SKM-1 (cell line): ENCODE results near the gene MAGEA9B.
A peak's percentile ranks its signal among the peaks of the same experiment; 100 is the strongest.
"Not testable (repeated sequence)": the region's sequence is repeated elsewhere in the genome, so short reads cannot be mapped to it uniquely, and the experiment has no call there.

Experiments used
- DNase-seq: peaks from one replicate; lab custom pipeline; 2025; ENCODE audit not compliant: unreplicated experiment; lab: John Stamatoyannopoulos, UW

The MAGEA9B gene

DNA sequence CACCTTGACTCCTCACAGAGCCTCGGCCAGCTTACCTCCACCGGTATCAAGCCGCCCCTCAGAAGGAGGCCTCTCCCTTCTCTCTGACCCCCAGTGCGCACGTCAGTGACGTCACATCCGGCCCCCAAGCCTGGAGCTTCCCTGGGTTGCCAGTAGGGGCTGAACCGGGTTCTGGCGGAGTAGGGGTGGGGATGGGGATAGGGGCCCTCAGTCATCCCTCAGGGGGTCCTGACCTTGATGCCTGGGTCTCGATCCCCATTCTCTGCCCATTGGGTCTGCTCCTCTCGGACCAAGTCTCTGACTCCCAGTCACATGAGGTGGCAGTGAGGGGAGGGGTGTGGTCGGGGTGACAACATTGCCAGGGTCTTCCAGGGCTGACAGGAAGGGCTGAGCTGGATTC, at the start of gene MAGEA9B:
MAGEA9B (minus strand) TSS at position 101 of the 400 bp plus-strand sequence. CDS start 4,280 bp downstream, outside the sequence.
- DNase-seq: not testable (repeated sequence)

- DNase-seq: no peak
These were observed 46.3 kb upstream of the MAGEA9B start for GRCh38 chrX:149633511-149633910.

DNA sequence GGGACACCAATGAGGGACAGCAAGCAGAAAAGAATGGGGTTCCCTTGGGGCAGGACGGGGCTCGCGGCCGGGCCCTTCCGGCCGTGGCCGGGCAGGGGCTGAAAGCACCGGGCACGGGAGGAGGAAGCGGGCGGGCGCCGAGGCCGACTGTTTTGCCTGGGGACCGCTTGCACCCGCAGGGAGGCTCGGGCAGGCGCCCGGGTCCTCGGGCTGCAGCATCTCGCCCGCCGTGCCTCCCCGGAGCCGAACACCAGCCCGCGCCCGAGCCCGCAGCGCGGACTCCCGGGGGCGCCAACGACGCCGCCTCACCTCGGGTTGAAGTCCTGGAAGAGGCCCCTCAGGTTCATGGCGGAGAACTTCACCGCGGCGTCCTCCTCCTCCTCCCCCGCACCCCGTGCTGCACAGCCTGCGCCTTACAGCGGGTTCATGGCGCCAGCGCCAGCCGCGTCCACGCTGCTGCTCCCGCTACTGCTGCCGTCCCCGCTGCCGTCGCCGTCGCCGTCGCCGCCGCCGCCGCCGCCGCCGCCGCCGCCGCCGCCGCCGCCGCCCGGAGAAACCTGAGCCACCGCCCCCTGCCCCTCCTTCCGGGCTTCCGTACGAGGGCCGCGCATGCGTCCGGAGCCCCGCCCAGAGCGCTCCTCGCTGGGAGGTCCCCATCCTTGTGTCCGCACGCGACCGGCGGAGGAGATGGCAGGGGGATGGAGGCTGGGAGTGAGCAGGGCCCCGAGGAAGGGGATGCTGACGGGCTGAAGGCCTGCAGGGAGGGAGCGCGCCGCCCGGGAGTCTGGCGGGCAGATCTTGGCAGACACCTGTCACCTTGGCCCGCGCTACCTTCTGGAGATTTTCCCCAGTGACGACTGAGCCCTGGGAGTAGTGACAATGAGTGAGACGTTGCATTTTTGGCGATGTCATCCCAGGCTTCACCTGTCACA, 44.2 kb upstream of the MAGEA9B start, which contains the start of gene TMEM185A:
TMEM185A (minus strand) TSS at position 559 of the 932 bp plus-strand sequence; CDS start at position 347, 212 bp downstream.
- peak; percentile 2 for DNase-seq

DNA sequence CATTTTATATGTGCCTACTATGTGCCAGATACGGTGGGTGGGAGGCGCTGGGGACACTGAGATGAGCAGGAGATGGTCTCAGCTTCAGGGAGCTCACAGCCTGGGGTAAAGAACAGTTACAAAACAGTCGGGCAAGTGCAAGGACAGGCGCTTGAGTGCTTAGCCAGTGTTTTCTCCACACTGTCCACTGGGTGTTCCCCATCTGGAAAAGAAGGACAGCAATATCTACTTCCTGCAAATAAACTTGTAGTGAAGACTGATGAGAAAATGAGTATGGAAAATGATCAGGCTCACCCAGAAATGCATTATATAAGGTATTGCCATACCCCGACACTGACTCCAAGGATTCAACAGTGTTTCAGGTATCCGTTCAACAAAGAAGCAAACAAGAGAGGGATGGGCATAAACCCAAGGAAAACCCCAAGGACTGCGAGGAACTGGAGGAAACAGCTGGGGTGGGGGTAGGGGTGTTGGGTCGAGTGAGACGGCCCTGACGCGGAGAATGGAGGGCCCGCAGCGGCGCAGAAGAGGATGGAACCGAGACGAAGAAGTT, 43.5 kb upstream of the MAGEA9B start:
- no peak for DNase-seq

DNA sequence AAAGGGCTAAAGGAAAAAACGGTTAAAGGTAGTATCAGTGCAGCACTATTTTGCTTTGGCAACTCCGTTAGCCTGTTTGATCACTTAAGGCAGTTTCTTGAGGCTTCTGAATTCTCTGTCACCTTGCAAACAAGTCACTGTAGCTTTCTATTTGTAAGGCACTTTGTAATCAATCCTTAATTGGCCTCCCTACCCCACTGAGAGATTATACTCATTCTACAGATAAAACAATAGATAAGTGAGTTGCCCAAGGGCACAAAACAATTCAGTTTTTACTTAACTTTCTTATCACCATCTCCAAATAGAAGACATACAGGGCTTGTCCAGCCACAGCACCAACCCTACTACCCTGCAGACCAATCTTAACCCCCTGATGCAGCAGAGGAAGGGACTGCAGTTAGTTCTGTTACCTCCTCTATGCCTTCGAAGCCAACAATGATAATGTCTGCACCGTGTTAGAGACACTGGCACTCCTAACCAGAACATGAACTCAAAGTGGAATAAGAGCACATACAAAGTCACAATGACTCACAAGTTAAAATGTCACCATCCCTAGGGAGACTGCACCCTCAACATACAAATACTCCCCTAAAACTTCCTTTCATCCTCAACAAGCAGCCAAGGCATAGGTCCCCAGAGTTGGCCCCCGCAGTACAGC, 42.6 kb upstream of the MAGEA9B start:
- no peak for DNase-seq

DNA sequence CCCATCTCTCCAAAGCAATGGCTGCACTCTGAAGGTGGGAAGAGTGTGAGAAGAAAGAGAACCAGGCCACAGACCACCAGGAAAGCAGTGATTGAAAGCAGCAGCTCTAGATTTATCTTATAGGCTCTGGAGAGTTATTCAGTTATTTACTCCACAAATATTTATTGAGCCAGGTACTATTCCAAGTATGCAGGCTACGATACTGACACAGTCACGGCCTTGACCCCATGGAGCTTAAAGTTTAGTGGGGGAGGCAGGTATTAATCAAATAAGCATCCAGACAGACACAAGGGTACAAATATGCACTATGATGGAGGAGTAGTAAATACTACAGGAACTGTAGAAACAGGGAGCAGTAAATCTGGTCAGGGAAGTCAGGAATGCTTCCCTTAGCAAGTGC, 41.5 kb upstream of the MAGEA9B start:
- DNase-seq: no peak

DNA sequence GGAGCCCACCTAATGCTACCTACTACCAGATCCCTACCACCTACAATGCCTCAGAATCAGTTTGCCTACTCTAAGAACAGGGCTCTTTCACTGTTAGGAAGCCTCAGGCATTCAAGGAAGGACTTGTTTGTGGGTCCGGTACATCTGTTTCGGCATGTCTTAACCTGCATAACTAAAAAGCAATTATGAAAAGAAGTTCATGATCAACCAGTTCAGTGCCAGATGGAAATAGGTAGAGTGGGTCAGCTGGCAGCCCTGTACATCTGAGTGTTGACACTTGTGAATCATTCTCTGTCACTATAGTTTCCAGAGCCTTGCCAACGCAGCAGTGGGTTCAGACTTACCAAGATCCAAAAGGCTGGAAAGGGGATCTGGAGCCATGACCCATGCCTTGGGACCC, 41.0 kb upstream of the MAGEA9B start:
- DNase-seq: no peak

GRCh38 chrX:149626829-149627228, 39.6 kb upstream of the MAGEA9B start:
- DNase-seq: not testable (repeated sequence)

GRCh38 chrX:149619662-149620061, 32.4 kb upstream of the MAGEA9B start:
- DNase-seq: not testable (repeated sequence)

GRCh38 chrX:149618871-149619270, 31.6 kb upstream of the MAGEA9B start:
- DNase-seq: no peak

DNA sequence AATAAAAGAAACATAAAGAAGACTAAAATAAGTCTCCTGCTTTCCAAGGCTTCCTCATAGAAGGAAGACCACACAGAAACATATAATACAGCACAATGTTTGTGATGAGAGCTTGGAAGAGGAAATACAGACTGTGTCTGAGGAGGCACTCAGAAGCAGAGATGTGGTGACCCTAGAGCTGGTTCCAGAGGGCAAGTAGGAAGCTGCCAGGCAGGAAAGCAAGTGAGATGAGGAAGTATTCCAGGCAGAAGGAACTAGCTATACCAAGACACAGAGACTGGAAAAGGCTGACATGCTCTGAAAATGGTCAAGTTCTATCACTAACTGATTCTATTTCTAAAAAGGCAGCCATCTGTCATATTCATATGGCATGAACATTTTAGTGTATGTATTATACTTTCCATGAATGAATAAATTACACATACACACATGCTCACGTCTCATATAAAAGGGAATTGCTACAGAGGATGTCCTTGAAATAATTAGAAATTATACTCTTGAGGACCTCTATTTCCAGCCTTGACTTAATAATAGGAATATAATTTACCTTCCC, 24.4 kb upstream of the MAGEA9B start:
- DNase-seq: no peak

- no peak for DNase-seq
These were observed 23.3 kb upstream of the MAGEA9B start for GRCh38 chrX:149610511-149610910.

DNA sequence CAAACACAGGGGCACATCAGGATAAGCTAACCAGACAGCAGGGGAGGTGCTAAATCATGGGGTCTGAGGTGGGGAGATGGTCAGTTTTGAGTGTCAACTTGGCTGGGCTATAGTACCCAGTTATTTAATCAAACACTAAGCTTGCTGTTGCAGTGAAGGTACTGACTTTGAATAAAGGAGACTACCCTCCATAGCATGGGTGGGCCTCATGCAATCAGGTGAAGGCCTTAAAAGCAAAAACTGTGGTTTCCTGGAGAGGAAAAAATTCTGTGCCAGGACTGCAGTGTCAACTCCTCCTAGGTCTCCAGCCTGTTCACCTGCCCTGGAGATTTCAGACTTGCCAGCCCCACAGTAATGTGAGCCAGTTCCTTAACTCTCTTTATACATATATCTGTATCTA, 20.4 kb upstream of the MAGEA9B start:
- no peak for DNase-seq

DNA sequence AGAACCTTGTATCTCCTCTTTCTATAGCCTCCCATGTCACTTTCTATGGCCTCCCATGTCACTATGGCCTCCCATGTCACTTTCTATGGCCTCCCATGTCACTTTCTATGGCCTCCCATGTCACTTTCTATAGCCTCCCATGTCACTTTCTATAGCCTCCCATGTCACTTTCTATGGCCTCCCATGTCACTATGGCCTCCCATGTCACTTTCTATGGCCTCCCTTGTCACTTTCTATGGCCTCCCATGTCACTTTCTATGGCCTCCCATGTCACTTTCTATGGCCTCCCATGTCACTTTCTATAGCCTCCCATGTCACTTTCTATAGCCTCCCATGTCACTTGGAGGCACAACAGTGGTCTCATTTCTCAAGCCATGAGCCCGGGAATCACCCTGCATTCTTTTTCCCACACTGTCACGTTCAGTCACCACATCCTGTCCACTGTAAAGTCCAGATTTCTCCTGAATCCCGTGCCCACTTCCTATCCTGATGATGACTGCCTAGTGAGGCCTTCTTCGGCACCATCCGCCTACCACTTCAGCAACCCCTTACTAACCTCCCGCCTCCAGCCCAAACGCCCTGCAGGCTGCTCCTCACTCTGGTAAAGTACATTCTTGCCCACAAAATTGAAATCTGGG, 18.1 kb upstream of the MAGEA9B start:
- not testable (repeated sequence) for DNase-seq

GRCh38 chrX:149598603-149599002, 11.3 kb upstream of the MAGEA9B start:
- DNase-seq: not testable (repeated sequence)

GRCh38 chrX:149595943-149596342, 8.7 kb upstream of the MAGEA9B start:
- DNase-seq: not testable (repeated sequence)

DNA sequence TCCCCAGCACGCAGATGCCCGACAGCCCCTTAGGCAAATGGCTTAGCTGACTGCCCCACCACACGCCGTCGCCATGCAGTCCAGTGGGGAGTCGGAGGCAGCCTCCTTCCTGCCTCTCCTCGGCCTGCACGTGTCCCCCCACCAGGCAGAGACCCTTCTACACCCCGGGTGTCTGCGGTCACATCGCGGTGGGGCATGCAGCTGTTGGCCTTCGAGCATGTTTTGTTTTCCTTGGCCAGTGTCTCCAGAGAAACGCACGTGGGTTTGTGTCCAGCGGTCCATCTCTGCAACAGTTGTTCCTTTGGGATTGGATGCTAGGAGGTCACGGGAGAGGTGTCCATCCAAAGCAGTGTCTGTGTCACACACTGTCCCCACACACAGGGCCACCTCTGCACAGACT, 8.0 kb upstream of the MAGEA9B start, which contains the start of gene HSFX2:
HSFX2 (minus strand) TSS at position 101 of the 400 bp plus-strand sequence. CDS start 614 bp downstream, outside the sequence.
- not testable (repeated sequence) for DNase-seq

DNA sequence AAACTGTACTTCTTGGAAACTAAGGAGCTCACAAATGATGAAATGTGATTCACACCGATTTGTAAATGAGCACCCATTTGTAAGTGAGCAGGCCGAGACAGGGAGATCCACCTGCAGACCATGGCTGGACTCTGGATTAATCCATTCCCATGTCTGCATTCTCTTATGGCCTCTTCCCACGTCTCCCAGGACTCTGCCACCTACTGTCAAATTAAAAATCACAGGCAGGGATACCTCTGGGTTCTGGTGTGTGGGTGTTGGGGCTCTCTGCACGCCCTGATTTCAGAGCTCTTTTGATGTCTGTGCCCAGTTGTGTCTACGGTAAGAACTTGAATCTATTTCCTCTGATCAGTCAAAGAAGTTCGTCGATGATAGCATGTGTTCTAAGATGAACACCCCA, 3.7 kb upstream of the MAGEA9B start:
- DNase-seq: not testable (repeated sequence)

- DNase-seq: not testable (repeated sequence)
These were observed 1.6 kb downstream of the MAGEA9B start for GRCh38 chrX:149585631-149586030.

GRCh38 chrX:149573456-149573855, 13.8 kb downstream of the MAGEA9B start:
- DNase-seq: not testable (repeated sequence)

DNA sequence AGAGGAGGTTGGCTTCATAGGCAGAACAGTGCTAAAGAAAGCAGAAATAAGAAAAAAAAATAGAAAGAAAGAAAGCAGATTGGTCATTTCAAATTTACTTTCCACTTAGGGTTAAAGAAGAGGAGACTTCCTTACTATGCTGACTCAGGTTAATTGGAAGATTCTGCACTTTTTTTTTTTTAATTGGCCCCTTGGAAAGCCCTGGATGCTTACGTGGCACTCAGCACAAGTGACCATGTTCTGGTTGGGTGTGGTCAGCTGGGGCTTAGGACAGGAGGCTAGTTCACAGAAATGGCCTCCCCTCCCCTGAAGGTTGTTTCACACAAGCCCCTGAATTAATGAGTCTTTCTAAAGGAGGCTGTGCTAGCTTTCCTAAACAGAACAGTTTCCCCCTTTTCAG, 14.5 kb downstream of the MAGEA9B start:
- DNase-seq: no peak
